ENCODE data around the gene AACS.

DNA sequence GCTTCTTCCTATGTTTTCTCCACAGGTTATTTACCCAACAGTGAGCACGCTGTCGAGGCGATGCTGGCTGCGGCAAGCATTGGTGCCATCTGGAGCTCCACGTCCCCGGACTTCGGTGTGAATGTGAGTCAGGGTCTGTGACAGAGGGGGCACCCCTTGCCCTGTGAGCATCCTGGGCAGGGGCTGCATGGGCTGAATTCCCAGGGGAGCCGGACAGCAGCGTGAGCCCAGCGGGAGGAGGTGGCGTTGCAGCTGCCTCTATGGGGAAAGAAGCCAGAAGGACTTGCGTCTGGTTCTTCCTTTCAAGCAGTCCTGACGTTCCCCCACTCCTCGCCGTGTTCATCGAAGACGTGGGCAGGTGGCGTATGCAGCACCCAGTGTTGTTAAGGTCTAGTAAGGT, 26.2 kb downstream of the AACS start:
- TF ChIP-seq FOXA1 (IDR thresholded peaks at IDR 0.05) = no peak
- TF ChIP-seq SP1 (IDR thresholded peaks at IDR 0.05) = no peak
- TF ChIP-seq FOXM1 (IDR thresholded peaks at IDR 0.05; ENCODE audit: borderline replicate concordance) = no peak
- TF ChIP-seq TARDBP (IDR thresholded peaks at IDR 0.05) = no peak
- TF ChIP-seq BHLHE40 (IDR thresholded peaks at IDR 0.05; ENCODE audit: borderline replicate concordance) = no peak
- no peak for TF ChIP-seq SUZ12 (IDR thresholded peaks at IDR 0.05)
- TF ChIP-seq, protein P1, sequence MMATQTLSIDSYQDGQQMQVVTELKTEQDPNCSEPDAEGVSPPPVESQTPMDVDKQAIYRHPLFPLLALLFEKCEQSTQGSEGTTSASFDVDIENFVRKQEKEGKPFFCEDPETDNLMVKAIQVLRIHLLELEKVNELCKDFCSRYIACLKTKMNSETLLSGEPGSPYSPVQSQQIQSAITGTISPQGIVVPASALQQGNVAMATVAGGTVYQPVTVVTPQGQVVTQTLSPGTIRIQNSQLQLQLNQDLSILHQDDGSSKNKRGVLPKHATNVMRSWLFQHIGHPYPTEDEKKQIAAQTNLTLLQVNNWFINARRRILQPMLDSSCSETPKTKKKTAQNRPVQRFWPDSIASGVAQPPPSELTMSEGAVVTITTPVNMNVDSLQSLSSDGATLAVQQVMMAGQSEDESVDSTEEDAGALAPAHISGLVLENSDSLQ (IDR thresholded peaks at IDR 0.05) = no peak
- no peak for TF ChIP-seq HDGF (IDR thresholded peaks at IDR 0.05; ENCODE audit: borderline replicate concordance)
- TF ChIP-seq ELF4 (IDR thresholded peaks at IDR 0.05) = no peak
- TF ChIP-seq CTBP1 (IDR thresholded peaks at IDR 0.05; ENCODE audit: borderline replicate concordance) = no peak
